ENCODE data around the gene LARGE1.

The LARGE1 gene

DNA sequence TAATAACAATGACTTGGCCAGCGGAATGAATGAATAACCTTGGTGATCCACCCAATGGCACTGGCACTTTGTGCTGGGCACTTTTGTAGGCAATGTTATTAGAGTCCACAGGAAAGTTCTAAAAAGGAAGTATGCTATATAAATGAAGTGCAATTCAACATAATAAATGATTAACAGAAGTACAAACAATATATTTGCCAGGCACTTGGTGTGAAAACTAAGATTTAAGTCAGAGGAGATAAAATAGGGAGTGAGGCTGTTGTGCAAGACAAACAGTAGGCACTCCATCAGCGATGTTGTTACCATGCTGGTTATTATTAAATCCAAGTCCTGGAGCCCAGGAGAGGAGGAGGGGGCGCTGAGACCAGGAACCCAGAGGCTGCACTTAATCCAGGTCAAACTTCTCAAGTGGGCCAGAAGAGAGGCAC lies 173.8 kb downstream of the LARGE1 start:
- DNase-seq (ENCODE audit: low read depth): no peak
- H3K4me3 ChIP-seq (ENCODE audit: low read length): no peak overlapping the region
- TF ChIP-seq CTCF (conservative IDR thresholded peaks at IDR 0.05; ENCODE audit: low read length): no peak

- no peak for DNase-seq (ENCODE audit: low read depth)
- no peak for TF ChIP-seq CTCF (conservative IDR thresholded peaks at IDR 0.05; ENCODE audit: low read length)
- no peak overlapping the region for H3K4me3 ChIP-seq (ENCODE audit: low read length)
These were observed 174.8 kb downstream of the LARGE1 start for GRCh38 chr22:33745501-33745900.

DNA sequence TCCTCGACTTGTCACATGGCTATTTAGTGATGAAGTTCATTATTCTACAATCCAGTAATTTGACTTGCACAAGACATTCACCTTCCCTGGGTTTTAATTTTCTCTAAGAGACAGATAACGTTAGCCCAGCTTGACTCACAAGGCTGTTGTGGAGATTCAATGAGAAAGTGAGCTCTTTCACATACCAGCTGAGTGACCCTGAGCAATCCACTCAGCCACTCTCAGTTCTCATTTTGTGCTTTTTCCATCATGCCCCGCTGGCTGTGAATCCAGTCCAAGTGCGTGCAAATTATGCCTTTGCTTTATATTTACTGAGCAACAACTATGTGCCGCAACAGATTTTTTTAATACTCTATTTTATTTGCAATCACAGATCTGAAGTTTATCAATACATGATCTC lies 176.5 kb downstream of the LARGE1 start:
- TF ChIP-seq CTCF (conservative IDR thresholded peaks at IDR 0.05; ENCODE audit: low read length): no peak
- H3K4me3 ChIP-seq (ENCODE audit: low read length): no peak overlapping the region
- DNase-seq (ENCODE audit: low read depth): no peak

DNA sequence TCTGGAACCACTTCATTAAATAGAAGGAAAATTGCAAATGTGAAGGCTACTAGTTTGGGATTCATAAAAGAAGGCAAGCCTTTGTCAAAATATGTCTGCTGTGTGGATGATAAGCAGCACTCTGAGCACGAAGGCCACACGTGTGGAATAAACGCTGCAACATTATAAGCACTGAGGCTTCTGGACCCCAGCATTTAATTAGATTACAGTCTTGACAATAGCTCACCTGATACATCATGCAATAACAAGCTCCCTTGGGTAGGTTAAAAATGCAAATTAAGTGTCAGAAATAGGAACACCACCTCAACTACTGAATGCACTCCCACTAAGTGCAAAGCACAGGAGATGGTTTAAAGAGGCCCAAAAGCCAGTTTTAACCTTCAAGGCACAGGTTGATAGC lies 179.3 kb downstream of the LARGE1 start:
- no peak for TF ChIP-seq CTCF (conservative IDR thresholded peaks at IDR 0.05; ENCODE audit: low read length)
- no peak overlapping the region for H3K4me3 ChIP-seq (ENCODE audit: low read length)
- no peak for DNase-seq (ENCODE audit: low read depth)

GRCh38 chr22:33739516-33739915 lies 180.8 kb downstream of the LARGE1 start:
- no peak for TF ChIP-seq CTCF (conservative IDR thresholded peaks at IDR 0.05; ENCODE audit: low read length)
- no peak overlapping the region for H3K4me3 ChIP-seq (ENCODE audit: low read length)
- no peak for DNase-seq (ENCODE audit: low read depth)

GRCh38 chr22:33737662-33738061 lies 182.6 kb downstream of the LARGE1 start:
- no peak for TF ChIP-seq CTCF (conservative IDR thresholded peaks at IDR 0.05; ENCODE audit: low read length)
- no peak overlapping the region for H3K4me3 ChIP-seq (ENCODE audit: low read length)
- DNase-seq (ENCODE audit: low read depth): no peak

DNA sequence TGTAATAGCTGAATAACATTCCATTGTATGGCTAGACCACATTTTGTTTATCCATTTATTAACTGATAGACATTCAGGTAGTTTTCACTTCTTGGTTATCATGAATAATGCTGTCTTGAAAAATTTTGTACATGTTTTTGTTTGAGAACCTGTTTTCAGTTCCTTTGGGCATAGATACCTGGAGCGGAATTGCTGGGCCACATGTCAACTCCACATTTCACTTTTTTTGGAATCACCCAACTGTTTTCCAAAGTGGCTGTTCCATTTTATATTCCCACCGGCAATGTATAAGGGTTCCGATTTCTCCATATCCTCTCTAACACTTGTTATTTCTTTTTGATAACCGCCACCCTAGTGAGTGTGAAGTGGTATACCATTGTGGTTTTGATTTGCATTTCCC lies 184.3 kb downstream of the LARGE1 start:
- H3K4me3 ChIP-seq (ENCODE audit: low read length): no peak overlapping the region
- no peak for DNase-seq (ENCODE audit: low read depth)
- no peak for TF ChIP-seq CTCF (conservative IDR thresholded peaks at IDR 0.05; ENCODE audit: low read length)
